Spleen (tissue), 7 donors: ENCODE measurements around the gene ARHGEF1.

Experiments
- POLR2A ChIP-seq, 3 donors: fragments of 450-650 bp; IDR thresholded peaks; one replicate each; pipeline ENCODE4 v1.5.1; 2017; ENCODE audit warnings: antibody characterized with exemption in 3 of 3, mild to moderate bottlenecking in 1 of 3
- POLR2AphosphoS5 ChIP-seq, 3 donors: sonication (generic); formaldehyde crosslinking; IDR thresholded peaks; one replicate each; pipeline ENCODE4 v1.5.1; 2017; ENCODE audit warnings: antibody characterized with exemption in 3 of 3
- TF ChIP-seq, protein P1 (sequence below), 11 experiments: fragments of 200-600 bp in 7 of 11; fragments of 450-650 bp in 4 of 11; sonication (generic) in 4 of 11; IDR thresholded peaks in 8 of 11; conservative IDR thresholded peaks in 3 of 11; 1 replicate in 7 of 11; 2 replicates in 4 of 11; pipeline versions ENCODE4 v1.4.0 to v1.8.0; 2016 to 2021; ENCODE audit warnings: antibody characterized with exemption in 11 of 11, inconsistent platforms in 4 of 11, mild to moderate bottlenecking in 1 of 11
- donor health status: DM: no; HTN: no; CAD: no; lungs with moderate emphysema.
- donor health status: DM: no; HTN: no; CAD: no.
- donor health status: DM: no; HTN: no; CAD: no.

DNA sequence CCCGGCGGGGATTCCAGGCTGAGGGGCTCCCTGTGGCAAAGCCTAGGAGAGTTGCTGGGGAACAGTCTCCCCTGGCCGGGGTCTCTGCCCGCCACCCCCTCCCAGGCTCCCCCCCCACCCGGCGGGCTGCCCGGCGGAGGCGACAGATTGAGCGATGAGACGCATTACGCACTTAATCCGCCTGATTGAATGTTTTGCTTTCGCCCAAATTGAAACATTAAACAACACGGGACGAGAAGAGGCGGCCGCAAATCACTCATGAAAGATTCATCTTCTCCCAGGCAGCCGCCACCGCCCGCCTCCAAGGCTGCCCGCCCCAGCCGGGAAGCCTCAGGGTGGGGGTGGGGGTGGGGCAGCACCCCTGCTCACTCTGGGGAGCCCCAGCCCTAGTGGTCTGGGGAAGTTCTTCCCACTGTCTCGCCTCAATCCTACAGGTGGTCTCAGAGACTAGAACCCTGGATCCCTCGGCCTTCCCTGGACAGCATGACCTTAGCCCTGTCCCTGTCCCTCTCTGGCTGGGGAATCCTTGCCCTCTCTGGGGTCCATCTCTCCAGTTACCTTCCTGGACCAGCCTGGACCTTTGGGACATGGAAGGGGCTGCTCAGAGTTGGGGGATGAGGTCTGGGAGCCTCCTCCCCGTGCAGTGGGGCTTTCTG, 52.9 kb downstream of the ARHGEF1 start:
- TF ChIP-seq, protein P1, sequence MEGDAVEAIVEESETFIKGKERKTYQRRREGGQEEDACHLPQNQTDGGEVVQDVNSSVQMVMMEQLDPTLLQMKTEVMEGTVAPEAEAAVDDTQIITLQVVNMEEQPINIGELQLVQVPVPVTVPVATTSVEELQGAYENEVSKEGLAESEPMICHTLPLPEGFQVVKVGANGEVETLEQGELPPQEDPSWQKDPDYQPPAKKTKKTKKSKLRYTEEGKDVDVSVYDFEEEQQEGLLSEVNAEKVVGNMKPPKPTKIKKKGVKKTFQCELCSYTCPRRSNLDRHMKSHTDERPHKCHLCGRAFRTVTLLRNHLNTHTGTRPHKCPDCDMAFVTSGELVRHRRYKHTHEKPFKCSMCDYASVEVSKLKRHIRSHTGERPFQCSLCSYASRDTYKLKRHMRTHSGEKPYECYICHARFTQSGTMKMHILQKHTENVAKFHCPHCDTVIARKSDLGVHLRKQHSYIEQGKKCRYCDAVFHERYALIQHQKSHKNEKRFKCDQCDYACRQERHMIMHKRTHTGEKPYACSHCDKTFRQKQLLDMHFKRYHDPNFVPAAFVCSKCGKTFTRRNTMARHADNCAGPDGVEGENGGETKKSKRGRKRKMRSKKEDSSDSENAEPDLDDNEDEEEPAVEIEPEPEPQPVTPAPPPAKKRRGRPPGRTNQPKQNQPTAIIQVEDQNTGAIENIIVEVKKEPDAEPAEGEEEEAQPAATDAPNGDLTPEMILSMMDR (IDR thresholded peaks at IDR 0.05 in 8 of 11, conservative IDR thresholded peaks at IDR 0.05 in 3 of 11) = no peak
- TF ChIP-seq POLR2A (IDR thresholded peaks at IDR 0.05) (no peak), POLR2AphosphoS5 (IDR thresholded peaks at IDR 0.05) (no peak)
